ENCODE measurements around the gene HSDL2.
"Not testable (repeated sequence)": the region's sequence is repeated elsewhere in the genome, so short reads cannot be mapped to it uniquely, and the experiment has no call there.

The HSDL2 gene

GRCh38 chr9:112367465-112367864 is 12.4 kb upstream of the HSDL2 start:
- no peak for DNase-seq

GRCh38 chr9:112369817-112370216 is 10.1 kb upstream of the HSDL2 start:
- DNase-seq = no peak

GRCh38 chr9:112371060-112371459 is 8.8 kb upstream of the HSDL2 start:
- no peak for DNase-seq

- DNase-seq = not testable (repeated sequence)
These were observed 6.2 kb upstream of the HSDL2 start for GRCh38 chr9:112373666-112374065.

GRCh38 chr9:112374232-112374631 is 5.7 kb upstream of the HSDL2 start:
- DNase-seq = not testable (repeated sequence)

GRCh38 chr9:112375361-112375760 is 4.5 kb upstream of the HSDL2 start:
- DNase-seq = no peak

GRCh38 chr9:112377087-112377486 is 2.8 kb upstream of the HSDL2 start:
- no peak for DNase-seq

- no peak for DNase-seq
These were observed 2.1 kb upstream of the HSDL2 start for GRCh38 chr9:112377684-112378327.

GRCh38 chr9:112378328-112379176 is 1.4 kb upstream of the HSDL2 start:
- DNase-seq = peak; percentile 28 to 43

- peak; percentile 98 for DNase-seq
These were observed 469 bp upstream of the HSDL2 start for GRCh38 chr9:112379177-112380101.

GRCh38 chr9:112380825-112381221 is 915 bp downstream of the HSDL2 start:
- DNase-seq = no peak

GRCh38 chr9:112382066-112382465 is 2.2 kb downstream of the HSDL2 start:
- no peak for DNase-seq

GRCh38 chr9:112382501-112383364 is 2.8 kb downstream of the HSDL2 start:
- no peak for DNase-seq

GRCh38 chr9:112384219-112384618 is 4.3 kb downstream of the HSDL2 start:
- no peak for DNase-seq

GRCh38 chr9:112384690-112385089 is 4.8 kb downstream of the HSDL2 start:
- DNase-seq = no peak

GRCh38 chr9:112387115-112387514 is 7.2 kb downstream of the HSDL2 start:
- DNase-seq = no peak

- not testable (repeated sequence) for DNase-seq
These were observed 10.0 kb downstream of the HSDL2 start for GRCh38 chr9:112389897-112390296.

- DNase-seq = not testable (repeated sequence)
These were observed 12.1 kb downstream of the HSDL2 start for GRCh38 chr9:112391936-112392560.

GRCh38 chr9:112393146-112393545 is 13.2 kb downstream of the HSDL2 start:
- DNase-seq = not testable (repeated sequence)

GRCh38 chr9:112396416-112396815 is 16.5 kb downstream of the HSDL2 start:
- no peak for DNase-seq

GRCh38 chr9:112396872-112397271 is 17.0 kb downstream of the HSDL2 start:
- no peak for DNase-seq

Measured in SHP77 (cell line).